GM12892 (cell line): ENCODE measurements around the gene UGP2.

Experiments used
- POLR2A ChIP-seq: IDR thresholded peaks from 2 replicates; pipeline ENCODE4 v1.6.1; 2011; ENCODE audit warnings: low read depth, low read length, control low read depth
- POLR2AphosphoS5 ChIP-seq: IDR thresholded peaks from 2 replicates; pipeline ENCODE4 v1.6.1; 2011; ENCODE audit warnings: low read depth, low read length, control low read depth
- TAF1 ChIP-seq: IDR thresholded peaks from 2 replicates; pipeline ENCODE4 v1.6.1; 2011; ENCODE audit warnings: low read depth, mild to moderate bottlenecking, control low read depth, low read length, borderline replicate concordance

DNA sequence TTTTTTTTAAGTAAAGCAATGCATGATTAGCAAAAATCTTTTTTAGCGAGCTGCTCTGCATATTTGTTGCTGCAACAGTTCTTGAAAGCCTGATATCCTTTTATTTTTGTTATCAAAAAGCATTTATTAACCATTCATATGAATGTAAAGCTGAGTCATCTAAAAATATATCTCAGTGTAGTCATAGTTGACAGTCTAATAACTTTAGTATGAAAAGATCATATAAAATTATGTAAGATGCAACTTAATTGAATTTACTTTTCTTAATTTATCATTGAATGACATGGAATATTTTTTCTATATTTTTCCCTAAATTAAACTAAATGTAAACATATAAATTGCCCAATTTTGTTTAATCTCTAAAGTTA, 8.5 kb downstream of the UGP2 start:
- TF ChIP-seq POLR2A (no peak), TAF1 (no peak), POLR2AphosphoS5 (no peak)
